Thyroid gland (tissue), 4 donors: ENCODE results near the gene TCERG1L.

Experiments used
- CTCF ChIP-seq, 6 experiments: fragments of 200-600 bp in 3 of 6; fragments of 450-650 bp in 3 of 6; sonication (generic) in 3 of 6; IDR thresholded peaks; one replicate each; pipeline ENCODE4 v1.5.1; 2016 to 2019; ENCODE audit warnings: antibody characterized with exemption in 6 of 6, mild to moderate bottlenecking in 2 of 6, inconsistent platforms in 1 of 6, moderate library complexity in 1 of 6
- POLR2A ChIP-seq, 2 donors: fragments of 450-650 bp; IDR thresholded peaks; one replicate each; pipeline ENCODE4 v1.6.1; 2017; ENCODE audit warnings: antibody characterized with exemption in 2 of 2, mild to moderate bottlenecking in 2 of 2, moderate library complexity in 1 of 2

DNA sequence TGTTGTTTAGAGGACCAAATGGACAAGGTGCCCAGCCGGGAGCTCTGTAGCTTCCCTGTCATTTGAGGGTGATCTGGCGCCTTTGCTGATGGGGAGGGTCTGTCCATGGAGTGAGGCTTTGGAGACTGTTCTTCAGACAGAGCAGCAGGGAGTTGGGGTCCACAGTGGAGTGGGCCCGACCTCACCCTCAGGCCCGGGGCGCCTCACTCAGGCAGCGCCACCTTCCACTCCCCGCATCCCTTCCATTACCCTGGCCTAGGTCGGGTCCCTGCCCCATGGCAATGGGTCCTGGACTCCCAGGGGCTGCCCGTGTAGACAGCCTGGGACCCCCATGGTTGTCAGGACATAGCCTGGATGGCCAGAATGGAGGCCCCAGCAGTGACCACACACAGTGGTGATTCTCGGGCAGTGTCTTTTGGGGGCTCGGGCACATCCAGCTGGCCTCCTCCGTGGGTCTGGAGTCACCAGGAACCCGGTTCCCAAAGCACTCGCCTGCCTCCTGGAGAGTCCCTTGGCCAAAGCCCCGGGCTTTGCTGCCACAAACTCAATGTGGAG, 38.5 kb downstream of the TCERG1L start:
- TF ChIP-seq CTCF (IDR thresholded peaks at IDR 0.05) (no peak), POLR2A (IDR thresholded peaks at IDR 0.05) (no peak)
